Head of caudate nucleus (tissue), 42 donors: ENCODE data around the gene NOP53.
"Not testable (repeated sequence)": the region's sequence is repeated elsewhere in the genome, so short reads cannot be mapped to it uniquely, and the experiment has no call there.

Experiments
- DNase-seq, 42 donors: peaks; one replicate each; pipeline versions ENCODE4 v3.0.0 to v3.0.0-alpha.2; 2020 to 2021; ENCODE audit warnings: mixed read lengths in 7 of 42
- intact Hi-C: fragments of 100-400 bp; cut with DNase I; formaldehyde crosslinking; loops from one replicate; pipeline ENCODE4 v1.15.0; 2022

The NOP53 gene

GRCh38 chr19:47766359-47766620 lies 20.9 kb downstream of the NOP53 start:
- no peak for DNase-seq
- intact Hi-C loops, result no loop called here

GRCh38 chr19:47766670-47767069 lies 21.3 kb downstream of the NOP53 start:
- DNase-seq, result no peak
- intact Hi-C loops, result no loop called here

GRCh38 chr19:47767349-47767748 lies 22.0 kb downstream of the NOP53 start:
- intact Hi-C loops, result no loop called here
- DNase-seq, result no peak

- intact Hi-C loops, result no loop called here
- no peak for DNase-seq
Measured at GRCh38 chr19:47768604-47769003, 23.3 kb downstream of the NOP53 start.

GRCh38 chr19:47769534-47769933 lies 24.2 kb downstream of the NOP53 start:
- intact Hi-C loops, result no loop called here

GRCh38 chr19:47771291-47771690 lies 25.9 kb downstream of the NOP53 start:
- intact Hi-C loops, DNase-seq: not testable (repeated sequence)

More at GRCh38 chr19:47769534-47769933, 24.2 kb downstream of the NOP53 start:
- no peak for DNase-seq

- intact Hi-C loops, result no loop called here
- peak in 4 of 42 donors; percentile 38 to 58 (median 44) for DNase-seq
Measured at GRCh38 chr19:47776568-47776967, 31.2 kb downstream of the NOP53 start.

GRCh38 chr19:47777245-47778048 lies 32.1 kb downstream of the NOP53 start:
- intact Hi-C loops, DNase-seq: not testable (repeated sequence)

- peak; percentile 58 to 94 (median 86) for DNase-seq
Measured at GRCh38 chr19:47778049-47778953, 33.0 kb downstream of the NOP53 start, which contains the start of gene SELENOW. SELENOW (plus strand) TSS chr19:47778703; CDS start chr19:47778786, 83 bp downstream.

GRCh38 chr19:47778954-47779351 lies 33.6 kb downstream of the NOP53 start:
- DNase-seq, result peak in 41 of 42 donors; percentile 24 to 86 (median 60)
- intact Hi-C loops, result no loop called here

More at GRCh38 chr19:47778049-47778953, 33.0 kb downstream of the NOP53 start, which contains the start of gene SELENOW:
- intact Hi-C loops, result no loop called here

- peak; percentile 50 to 91 (median 79) for DNase-seq
- intact Hi-C loops, result no loop called here
Measured at GRCh38 chr19:47779524-47780214, 34.3 kb downstream of the NOP53 start.

GRCh38 chr19:47780215-47780551 lies 34.8 kb downstream of the NOP53 start:
- intact Hi-C loops, result no loop called here
- DNase-seq, result no peak

- intact Hi-C loops, result no loop called here
Measured at GRCh38 chr19:47781590-47782262, 36.4 kb downstream of the NOP53 start.

GRCh38 chr19:47786566-47786965 lies 41.2 kb downstream of the NOP53 start:
- no peak for DNase-seq
- intact Hi-C loops, result no loop called here

More at GRCh38 chr19:47781590-47782262, 36.4 kb downstream of the NOP53 start:
- DNase-seq, result peak in 40 of 42 donors; percentile 33 to 89 (median 68)

GRCh38 chr19:47787307-47787706 lies 42.0 kb downstream of the NOP53 start:
- DNase-seq, intact Hi-C loops: not testable (repeated sequence)

- intact Hi-C loops, DNase-seq: not testable (repeated sequence)
Measured at GRCh38 chr19:47789811-47790210, 44.5 kb downstream of the NOP53 start.

- intact Hi-C loops, result no loop called here
Measured at GRCh38 chr19:47790398-47790814, 45.1 kb downstream of the NOP53 start.

GRCh38 chr19:47792616-47793015 lies 47.3 kb downstream of the NOP53 start:
- intact Hi-C loops, result no loop called here
- DNase-seq, result no peak

More at GRCh38 chr19:47790398-47790814, 45.1 kb downstream of the NOP53 start:
- DNase-seq, result peak; percentile 75 to 96 (median 87)

- DNase-seq, result no peak
- intact Hi-C loops, result no loop called here
Measured at GRCh38 chr19:47794526-47794925, 49.2 kb downstream of the NOP53 start.
